NCI-H1417 (cell line): ENCODE measurements around the gene FOXO6.
A peak's percentile ranks its signal among the peaks of the same experiment; 100 is the strongest.

Experiments used
- DNase-seq, 3 experiments: peaks; one replicate each; lab custom pipeline; 2025; lab: John Stamatoyannopoulos, UW

The FOXO6 gene

GRCh38 chr1:41425369-41425768 lies 64.1 kb downstream of the FOXO6 start:
- DNase-seq, result no peak

- no peak for DNase-seq
These were observed 65.1 kb downstream of the FOXO6 start for GRCh38 chr1:41426201-41426890.

- DNase-seq, result no peak
These were observed 66.1 kb downstream of the FOXO6 start for GRCh38 chr1:41427122-41427913.

- no peak for DNase-seq
These were observed 66.9 kb downstream of the FOXO6 start for GRCh38 chr1:41427916-41428737.

GRCh38 chr1:41428738-41429640 lies 67.8 kb downstream of the FOXO6 start:
- peak in 1 of 3 experiments; percentile 10 for DNase-seq

DNA sequence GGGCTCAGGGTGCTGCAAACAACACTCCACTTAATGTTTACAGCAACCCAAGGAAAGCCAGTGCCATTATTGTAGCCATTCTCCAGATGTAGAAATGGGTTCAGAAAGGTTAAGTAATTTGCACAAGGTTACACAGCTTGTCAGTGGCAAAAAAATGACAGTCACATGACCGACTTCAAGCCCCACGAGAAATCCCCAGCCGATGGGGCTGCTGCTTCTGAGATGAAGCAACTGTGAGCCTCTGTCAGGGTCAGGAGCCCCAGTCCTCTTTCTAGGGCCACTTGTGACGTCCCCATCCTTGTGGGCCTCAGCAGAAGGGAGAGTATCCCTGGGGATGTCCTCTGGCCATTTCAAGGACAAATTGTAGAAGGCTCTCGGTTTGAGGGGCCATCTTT lies 68.4 kb downstream of the FOXO6 start:
- no peak for DNase-seq

- no peak for DNase-seq
These were observed 68.8 kb downstream of the FOXO6 start for GRCh38 chr1:41430069-41430468.

DNA sequence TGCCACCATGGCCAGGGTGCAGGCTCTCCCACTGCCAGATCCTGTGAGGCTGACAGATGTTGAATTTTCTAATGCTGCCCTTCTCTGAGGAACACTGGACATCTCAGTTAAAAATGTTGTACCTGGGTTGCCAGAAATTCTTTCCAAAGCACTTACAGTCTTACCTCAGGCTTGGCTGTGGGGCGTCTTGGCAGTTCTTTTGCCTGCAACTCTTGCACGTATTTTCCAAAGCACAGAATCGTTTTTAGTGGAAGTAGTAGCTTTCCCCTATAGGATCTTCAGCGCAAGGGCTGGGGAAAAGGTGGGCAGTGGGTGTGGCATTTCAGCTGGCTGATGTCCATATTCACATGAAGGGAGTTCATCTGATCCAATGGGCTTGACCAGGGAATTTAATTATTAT lies 69.3 kb downstream of the FOXO6 start:
- no peak for DNase-seq

GRCh38 chr1:41431490-41432350 lies 70.5 kb downstream of the FOXO6 start:
- DNase-seq, result no peak
